Vagina (tissue), 2 donors: ENCODE results near the gene FMN2.

ENCODE experiments used
- POLR2AphosphoS5 ChIP-seq, 2 donors: sonication (generic); formaldehyde crosslinking; IDR thresholded peaks; one replicate each; pipeline ENCODE4 v1.9.0; 2017; ENCODE audit warnings: antibody characterized with exemption in 2 of 2, mild to moderate bottlenecking in 2 of 2, low read depth in 1 of 2; ENCODE audit not compliant: insufficient read depth in 1 of 2
- TF ChIP-seq, protein P1 (sequence below), 3 experiments: fragments of 450-650 bp in 2 of 3; fragments of 200-600 bp in 1 of 3; sonication (generic) in 1 of 3; IDR thresholded peaks; one replicate each; pipeline ENCODE4 v1.5.1; 2017 to 2019; ENCODE audit warnings: antibody characterized with exemption in 3 of 3, mild to moderate bottlenecking in 2 of 3, moderate library complexity in 2 of 3

DNA sequence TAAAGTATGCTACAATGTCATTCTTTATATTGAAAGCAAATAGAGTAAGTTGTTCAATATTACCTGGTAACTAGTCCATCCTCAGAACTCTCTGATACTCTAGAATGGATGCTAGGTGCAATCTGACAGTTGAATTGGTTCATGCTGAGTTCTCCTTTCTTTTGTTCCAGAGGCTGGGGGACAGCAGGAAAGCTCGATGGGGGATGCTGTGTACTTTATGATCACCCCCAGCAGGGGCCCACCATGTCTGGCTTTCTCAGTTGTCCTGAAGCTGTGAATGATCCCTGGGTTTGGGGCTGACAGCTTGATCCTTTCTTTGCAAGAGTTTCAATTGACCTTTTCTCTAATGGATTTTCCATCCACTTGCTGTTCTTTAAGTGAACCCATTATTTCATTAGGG lies 22.5 kb downstream of the FMN2 start:
- TF ChIP-seq, protein P1, sequence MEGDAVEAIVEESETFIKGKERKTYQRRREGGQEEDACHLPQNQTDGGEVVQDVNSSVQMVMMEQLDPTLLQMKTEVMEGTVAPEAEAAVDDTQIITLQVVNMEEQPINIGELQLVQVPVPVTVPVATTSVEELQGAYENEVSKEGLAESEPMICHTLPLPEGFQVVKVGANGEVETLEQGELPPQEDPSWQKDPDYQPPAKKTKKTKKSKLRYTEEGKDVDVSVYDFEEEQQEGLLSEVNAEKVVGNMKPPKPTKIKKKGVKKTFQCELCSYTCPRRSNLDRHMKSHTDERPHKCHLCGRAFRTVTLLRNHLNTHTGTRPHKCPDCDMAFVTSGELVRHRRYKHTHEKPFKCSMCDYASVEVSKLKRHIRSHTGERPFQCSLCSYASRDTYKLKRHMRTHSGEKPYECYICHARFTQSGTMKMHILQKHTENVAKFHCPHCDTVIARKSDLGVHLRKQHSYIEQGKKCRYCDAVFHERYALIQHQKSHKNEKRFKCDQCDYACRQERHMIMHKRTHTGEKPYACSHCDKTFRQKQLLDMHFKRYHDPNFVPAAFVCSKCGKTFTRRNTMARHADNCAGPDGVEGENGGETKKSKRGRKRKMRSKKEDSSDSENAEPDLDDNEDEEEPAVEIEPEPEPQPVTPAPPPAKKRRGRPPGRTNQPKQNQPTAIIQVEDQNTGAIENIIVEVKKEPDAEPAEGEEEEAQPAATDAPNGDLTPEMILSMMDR (IDR thresholded peaks at IDR 0.05), result no peak
- no peak for TF ChIP-seq POLR2AphosphoS5 (IDR thresholded peaks at IDR 0.05; ENCODE audit: insufficient read depth in 1 of 2, low read depth in 1 of 2)
